ENCODE data around the gene CBLC. TPM values are rescaled to one million over a fixed set of nuclear protein-coding genes. Genes with fewer than 3 reads are reported as not detected.
A peak's percentile ranks its signal among the peaks of the same experiment; 100 is the strongest.

Gene CBLC
- total RNA-seq, 1 donor from 2014 or later = not detected

DNA sequence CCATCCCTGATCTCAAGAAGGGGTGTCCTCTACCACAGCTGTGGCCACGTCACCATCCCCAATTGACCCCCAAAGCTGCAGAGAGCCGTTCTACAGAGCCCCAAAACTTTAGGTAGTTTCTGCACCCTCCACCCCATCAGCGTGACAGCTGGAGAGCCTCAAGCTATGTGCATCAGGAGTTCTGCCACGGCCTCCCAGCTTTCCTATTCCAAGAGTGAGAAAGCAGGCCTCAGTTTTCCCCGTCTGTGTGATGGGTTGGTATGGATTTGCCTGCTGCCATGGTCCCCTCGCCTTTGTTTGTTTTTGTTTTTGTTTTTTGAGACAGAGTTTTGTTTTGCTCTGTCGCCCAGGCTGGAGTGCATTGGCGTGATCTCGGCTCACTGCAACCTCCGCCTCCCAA lies 27.7 kb upstream of the CBLC start:
- peak overlapping the region; percentile 88 for H3K4me3 Mint-ChIP-seq
- H3K9me3 Mint-ChIP-seq = no peaks in the 10 kb centered on the region
- H3K4me1 Mint-ChIP-seq (ENCODE audit: low read depth) = peaks cover 68% of the 10 kb centered on the region
- peaks cover 39% of the 10 kb centered on the region for H3K36me3 Mint-ChIP-seq (ENCODE audit: low read depth)
- peak overlapping the region; percentile 89 for H3K27ac Mint-ChIP-seq
- DNase-seq (ENCODE audit: low spot score) = no peak
- H3K27me3 Mint-ChIP-seq (ENCODE audit: insufficient read depth) = no peaks in the 10 kb centered on the region
- intact Hi-C loops (cut with micrococcal nuclease) = loop anchor here (5.0 kb wide), 1 partner anchor 252 kb away; the partner anchor contains the start of gene RELB

- Mint-ChIP-seq H3K4me1 (ENCODE audit: low read depth) (peaks cover 60% of the 10 kb centered on the region), H3K27ac (peak overlapping the region; percentile 90)
Observed at GRCh38 chr19:44752123-44752815, 25.4 kb upstream of the CBLC start.

GRCh38 chr19:44752816-44753625 lies 24.7 kb upstream of the CBLC start:
- H3K27me3 Mint-ChIP-seq (ENCODE audit: insufficient read depth) = no peaks in the 10 kb centered on the region
- peaks cover 53% of the 10 kb centered on the region for H3K36me3 Mint-ChIP-seq (ENCODE audit: low read depth)
- H3K27ac Mint-ChIP-seq = peak overlapping the region; percentile 90
- peak; percentile 95 for DNase-seq (ENCODE audit: low spot score)
- intact Hi-C loops (cut with micrococcal nuclease) = loop anchor here (1.0 to 5.0 kb wide), 5 partner anchors 17 to 249 kb away; partner anchors contain the start of gene RELB
- H3K4me1 Mint-ChIP-seq (ENCODE audit: low read depth) = peaks cover 60% of the 10 kb centered on the region
- no peaks in the 10 kb centered on the region for H3K9me3 Mint-ChIP-seq
- H3K4me3 Mint-ChIP-seq = peak overlapping the region; percentile 88

More at GRCh38 chr19:44752123-44752815, 25.4 kb upstream of the CBLC start:
- Mint-ChIP-seq H3K4me3 (peak overlapping the region; percentile 88), H3K36me3 (ENCODE audit: low read depth) (peaks cover 50% of the 10 kb centered on the region), H3K27me3 (ENCODE audit: insufficient read depth) (no peaks in the 10 kb centered on the region), H3K9me3 (no peaks in the 10 kb centered on the region)
- intact Hi-C loops (cut with micrococcal nuclease) = loop anchor here (5.0 kb wide), 1 partner anchor 250 kb away; the partner anchor contains the start of gene RELB
- no peak for DNase-seq (ENCODE audit: low spot score)

GRCh38 chr19:44753626-44753931 lies 24.1 kb upstream of the CBLC start:
- intact Hi-C loops (cut with micrococcal nuclease) = loop anchor here (1.0 to 5.0 kb wide), 5 partner anchors 17 to 249 kb away; partner anchors contain the start of gene RELB
- H3K27me3 Mint-ChIP-seq (ENCODE audit: insufficient read depth) = no peaks in the 10 kb centered on the region
- peaks cover 60% of the 10 kb centered on the region for H3K4me1 Mint-ChIP-seq (ENCODE audit: low read depth)
- peaks cover 56% of the 10 kb centered on the region for H3K36me3 Mint-ChIP-seq (ENCODE audit: low read depth)
- H3K27ac Mint-ChIP-seq = peak overlapping the region; percentile 90
- no peaks in the 10 kb centered on the region for H3K9me3 Mint-ChIP-seq
- no peak for DNase-seq (ENCODE audit: low spot score)
- H3K4me3 Mint-ChIP-seq = peak overlapping the region; percentile 88

GRCh38 chr19:44753932-44754749 lies 23.5 kb upstream of the CBLC start:
- H3K27ac Mint-ChIP-seq = peak overlapping the region; percentile 90
- H3K36me3 Mint-ChIP-seq (ENCODE audit: low read depth) = peaks cover 58% of the 10 kb centered on the region
- H3K4me1 Mint-ChIP-seq (ENCODE audit: low read depth) = peaks cover 60% of the 10 kb centered on the region
- intact Hi-C loops (cut with micrococcal nuclease) = loop anchor here (1.0 to 5.0 kb wide), 6 partner anchors 16 to 248 kb away; partner anchors contain the start of genes CLPTM1 and RELB
- peak overlapping the region; percentile 88 for H3K4me3 Mint-ChIP-seq
- DNase-seq (ENCODE audit: low spot score) = peak; percentile 79
- no peaks in the 10 kb centered on the region for H3K9me3 Mint-ChIP-seq
- no peaks in the 10 kb centered on the region for H3K27me3 Mint-ChIP-seq (ENCODE audit: insufficient read depth)

DNA sequence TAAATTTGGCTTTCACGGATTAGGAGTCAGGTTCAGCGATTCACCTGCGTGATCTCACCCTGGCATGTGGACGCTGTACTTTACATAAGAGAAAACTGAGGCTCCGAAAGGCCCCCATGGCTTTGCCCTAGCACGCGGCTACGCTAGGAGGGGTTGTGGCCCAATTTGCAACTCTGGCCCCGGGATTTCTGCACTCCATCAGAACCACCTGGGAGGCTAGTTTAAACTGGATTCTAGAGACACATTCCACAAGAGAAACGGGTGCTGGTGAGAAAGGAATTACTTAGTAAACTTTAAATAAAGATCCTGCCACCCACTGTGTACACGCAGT lies 23.0 kb upstream of the CBLC start:
- peaks cover 57% of the 10 kb centered on the region for H3K4me1 Mint-ChIP-seq (ENCODE audit: low read depth)
- H3K27me3 Mint-ChIP-seq (ENCODE audit: insufficient read depth) = no peaks in the 10 kb centered on the region
- no peaks in the 10 kb centered on the region for H3K9me3 Mint-ChIP-seq
- DNase-seq (ENCODE audit: low spot score) = no peak
- H3K36me3 Mint-ChIP-seq (ENCODE audit: low read depth) = peaks cover 56% of the 10 kb centered on the region
- H3K27ac Mint-ChIP-seq = peak overlapping the region; percentile 90
- intact Hi-C loops (cut with micrococcal nuclease) = loop anchor here (1.0 to 5.0 kb wide), 2 partner anchors 201 to 248 kb away; partner anchors contain the start of genes CLPTM1 and RELB
- peak overlapping the region; percentile 88 for H3K4me3 Mint-ChIP-seq

DNA sequence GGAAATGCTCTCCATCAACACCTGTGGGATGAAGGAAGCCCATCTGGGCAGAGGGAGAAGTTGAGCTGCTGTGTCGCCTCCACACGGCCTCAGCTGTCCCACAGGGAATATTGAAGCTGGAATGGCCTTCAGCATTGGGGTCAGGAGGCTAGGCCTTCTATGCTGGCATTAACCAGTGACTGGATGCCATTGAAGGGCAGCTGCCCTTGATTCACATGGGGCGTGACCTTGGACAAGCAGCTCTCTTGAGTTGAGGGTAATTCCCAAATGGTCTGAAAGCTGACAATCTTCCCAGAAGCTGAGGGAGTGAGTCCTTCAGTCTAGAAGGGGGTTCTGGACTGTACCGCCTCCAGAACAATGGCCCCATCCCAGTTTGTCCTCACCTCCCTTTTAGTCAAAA lies 22.5 kb upstream of the CBLC start:
- intact Hi-C loops (cut with micrococcal nuclease) = no loop called here
- Mint-ChIP-seq H3K9me3 (no peaks in the 10 kb centered on the region), H3K4me3 (peak overlapping the region; percentile 88), H3K36me3 (ENCODE audit: low read depth) (peaks cover 59% of the 10 kb centered on the region), H3K4me1 (ENCODE audit: low read depth) (peaks cover 56% of the 10 kb centered on the region), H3K27ac (peak overlapping the region; percentile 90), H3K27me3 (ENCODE audit: insufficient read depth) (no peaks in the 10 kb centered on the region)
- DNase-seq (ENCODE audit: low spot score) = no peak

GRCh38 chr19:44756089-44756562 lies 21.6 kb upstream of the CBLC start:
- DNase-seq (ENCODE audit: low spot score) = no peak
- intact Hi-C loops (cut with micrococcal nuclease) = no loop called here
- Mint-ChIP-seq H3K4me1 (ENCODE audit: low read depth) (peaks cover 47% of the 10 kb centered on the region), H3K27me3 (ENCODE audit: insufficient read depth) (no peaks in the 10 kb centered on the region), H3K9me3 (no peaks in the 10 kb centered on the region), H3K36me3 (ENCODE audit: low read depth) (peaks cover 57% of the 10 kb centered on the region), H3K27ac (peak overlapping the region; percentile 52), H3K4me3 (peak overlapping the region; percentile 22)

GRCh38 chr19:44757057-44757734 lies 20.5 kb upstream of the CBLC start:
- no peak overlapping the region for H3K4me3 Mint-ChIP-seq
- intact Hi-C loops (cut with micrococcal nuclease) = no loop called here
- H3K36me3 Mint-ChIP-seq (ENCODE audit: low read depth) = peaks cover 48% of the 10 kb centered on the region
- no peaks in the 10 kb centered on the region for H3K27me3 Mint-ChIP-seq (ENCODE audit: insufficient read depth)
- DNase-seq (ENCODE audit: low spot score) = no peak
- H3K9me3 Mint-ChIP-seq = no peaks in the 10 kb centered on the region
- H3K27ac Mint-ChIP-seq = no peak overlapping the region
- peaks cover 40% of the 10 kb centered on the region for H3K4me1 Mint-ChIP-seq (ENCODE audit: low read depth)

DNA sequence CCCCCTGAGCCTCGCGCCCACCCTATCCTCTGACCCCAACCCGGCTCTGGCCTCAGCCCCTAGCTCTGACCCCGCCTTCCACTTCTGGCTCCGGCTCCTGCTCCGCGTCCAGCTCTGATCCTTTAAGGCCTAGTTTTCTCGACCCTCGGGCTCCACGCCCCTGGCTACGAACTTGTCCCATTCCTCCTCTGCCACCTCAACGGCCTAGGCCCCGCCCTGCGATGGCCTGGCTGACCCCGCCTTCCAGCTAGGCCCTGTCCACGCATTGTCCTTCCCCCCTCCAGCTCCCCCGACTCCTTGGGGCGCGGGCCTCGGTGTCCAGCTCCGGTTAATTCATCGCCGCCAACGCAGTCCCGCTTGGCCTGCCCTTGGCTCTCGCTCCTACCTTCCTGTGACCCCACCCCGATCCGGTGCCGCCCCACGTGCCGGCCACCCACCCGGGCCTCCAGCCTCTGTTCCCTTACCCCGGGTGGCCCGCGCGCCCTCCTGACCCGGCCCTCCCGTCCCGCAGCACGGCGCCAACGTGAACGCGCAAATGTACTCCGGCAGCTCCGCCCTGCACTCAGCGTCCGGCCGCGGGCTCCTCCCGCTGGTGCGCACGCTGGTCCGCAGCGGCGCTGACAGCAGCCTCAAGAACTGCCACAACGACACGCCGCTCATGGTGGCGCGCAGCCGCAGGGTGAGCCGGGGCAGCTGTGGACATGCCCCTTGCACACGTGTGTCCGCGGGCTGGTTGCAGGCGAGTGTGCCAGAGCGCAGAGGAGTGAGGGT lies 19.8 kb upstream of the CBLC start:
- Mint-ChIP-seq H3K4me3 (no peak overlapping the region), H3K9me3 (no peaks in the 10 kb centered on the region), H3K36me3 (ENCODE audit: low read depth) (peaks cover 43% of the 10 kb centered on the region), H3K27me3 (ENCODE audit: insufficient read depth) (no peaks in the 10 kb centered on the region), H3K27ac (peak overlapping the region; percentile 67), H3K4me1 (ENCODE audit: low read depth) (peaks cover 36% of the 10 kb centered on the region)
- intact Hi-C loops (cut with micrococcal nuclease) = no loop called here
- no peak for DNase-seq (ENCODE audit: low spot score)

- intact Hi-C loops (cut with micrococcal nuclease) = no loop called here
- no peak overlapping the region for H3K4me3 Mint-ChIP-seq
- H3K27me3 Mint-ChIP-seq (ENCODE audit: insufficient read depth) = no peaks in the 10 kb centered on the region
- H3K27ac Mint-ChIP-seq = peak overlapping the region; percentile 67
- H3K36me3 Mint-ChIP-seq (ENCODE audit: low read depth) = peaks cover 45% of the 10 kb centered on the region
- H3K9me3 Mint-ChIP-seq = no peaks in the 10 kb centered on the region
- DNase-seq (ENCODE audit: low spot score) = no peak
- peaks cover 38% of the 10 kb centered on the region for H3K4me1 Mint-ChIP-seq (ENCODE audit: low read depth)
Observed at GRCh38 chr19:44758596-44758995, 19.1 kb upstream of the CBLC start.

Data from activated T-helper 1 cell treated with anti-CD3 and anti-CD28 coated beads, Interleukin-12 subunit alpha, Interleukin-12 subunit beta, Interleukin-2, Interleukin-4 antibody, amounts not matched to agents 30 ng/mL and 10 ng/mL and 1 ng/mL, durations not matched to agents 14 hours and 24 hours and 36 hours (primary cell).